Measurements from ENCODE around the gene TCERG1L.

Gene TCERG1L

DNA sequence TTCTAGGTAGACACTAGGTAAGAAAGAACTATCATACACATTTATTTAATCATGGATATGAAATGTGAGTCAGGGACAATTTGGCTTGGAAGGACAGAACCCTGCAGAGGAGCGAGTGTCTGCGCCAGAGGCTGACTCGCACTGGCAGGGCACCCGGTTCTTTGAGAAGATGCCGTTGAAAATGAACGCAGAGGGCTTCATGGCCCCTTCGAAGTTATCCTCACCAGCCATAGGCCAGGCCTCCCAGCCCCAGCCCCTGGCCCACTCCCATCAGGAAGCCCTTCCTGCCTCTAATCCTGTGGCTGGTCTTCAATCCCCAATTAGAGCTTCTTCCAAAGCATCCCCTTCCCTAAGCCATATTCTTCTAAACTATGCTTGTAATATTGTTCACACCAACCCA is 239.8 kb downstream of the TCERG1L start:
- TF ChIP-seq, protein P1, sequence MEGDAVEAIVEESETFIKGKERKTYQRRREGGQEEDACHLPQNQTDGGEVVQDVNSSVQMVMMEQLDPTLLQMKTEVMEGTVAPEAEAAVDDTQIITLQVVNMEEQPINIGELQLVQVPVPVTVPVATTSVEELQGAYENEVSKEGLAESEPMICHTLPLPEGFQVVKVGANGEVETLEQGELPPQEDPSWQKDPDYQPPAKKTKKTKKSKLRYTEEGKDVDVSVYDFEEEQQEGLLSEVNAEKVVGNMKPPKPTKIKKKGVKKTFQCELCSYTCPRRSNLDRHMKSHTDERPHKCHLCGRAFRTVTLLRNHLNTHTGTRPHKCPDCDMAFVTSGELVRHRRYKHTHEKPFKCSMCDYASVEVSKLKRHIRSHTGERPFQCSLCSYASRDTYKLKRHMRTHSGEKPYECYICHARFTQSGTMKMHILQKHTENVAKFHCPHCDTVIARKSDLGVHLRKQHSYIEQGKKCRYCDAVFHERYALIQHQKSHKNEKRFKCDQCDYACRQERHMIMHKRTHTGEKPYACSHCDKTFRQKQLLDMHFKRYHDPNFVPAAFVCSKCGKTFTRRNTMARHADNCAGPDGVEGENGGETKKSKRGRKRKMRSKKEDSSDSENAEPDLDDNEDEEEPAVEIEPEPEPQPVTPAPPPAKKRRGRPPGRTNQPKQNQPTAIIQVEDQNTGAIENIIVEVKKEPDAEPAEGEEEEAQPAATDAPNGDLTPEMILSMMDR (IDR thresholded peaks at IDR 0.05; ENCODE audit: low read depth, low read length) = no peak
- in situ Hi-C loops (cut with HindIII; ENCODE audit: low sequenced_read_pairs) = no loop called here

DNA sequence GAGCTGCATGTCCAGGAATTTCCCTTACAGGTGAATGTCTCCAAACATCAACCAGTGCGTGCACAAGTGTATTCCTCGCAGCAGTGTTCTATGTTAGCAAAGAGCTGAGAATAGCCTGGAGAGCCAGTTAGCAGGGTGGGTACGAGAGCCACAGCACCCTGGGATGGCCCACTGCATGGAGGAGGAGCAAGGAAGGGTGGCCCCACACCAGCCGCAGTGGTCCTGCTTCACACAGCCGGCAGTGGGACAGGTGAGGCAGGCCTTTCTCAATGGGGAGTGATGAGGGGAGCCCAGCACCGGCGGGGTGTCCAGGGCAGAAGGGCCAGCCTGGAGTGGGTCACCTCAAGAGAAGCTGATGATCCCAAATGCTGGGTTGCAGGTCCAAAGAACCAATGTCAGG is 240.7 kb downstream of the TCERG1L start:
- in situ Hi-C loops (cut with HindIII; ENCODE audit: low sequenced_read_pairs) = no loop called here
- TF ChIP-seq, protein P1 (IDR thresholded peaks at IDR 0.05; ENCODE audit: low read depth, low read length) = no peak
- no peak for DNase-seq (ENCODE audit: low read depth, low spot score)
- H3K4me3 ChIP-seq (ENCODE audit: low read depth, low read length) = no peak overlapping the region

More for the DNA sequence above, 239.8 kb downstream of the TCERG1L start:
- H3K4me3 ChIP-seq (ENCODE audit: low read depth, low read length) = no peak overlapping the region
- DNase-seq (ENCODE audit: low read depth, low spot score) = no peak

DNA sequence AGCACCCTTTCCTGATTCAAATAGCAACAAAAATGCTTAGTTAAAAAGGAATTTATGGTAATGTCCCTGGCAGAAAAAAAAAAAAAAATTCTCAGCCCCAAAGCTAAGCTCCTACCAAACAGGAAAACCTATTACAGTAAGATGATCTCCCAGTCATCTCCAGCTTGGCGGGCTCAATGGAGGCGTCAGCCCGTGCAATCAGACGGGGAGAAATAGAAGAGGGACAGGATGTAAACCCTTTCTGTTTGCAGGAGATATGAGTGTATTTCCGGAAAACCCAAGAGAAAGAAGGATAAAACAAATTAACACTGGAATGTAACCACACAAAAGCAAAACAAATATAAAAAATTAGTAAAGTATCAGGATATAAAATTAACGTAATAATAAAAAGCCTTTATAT is 242.8 kb downstream of the TCERG1L start:
- TF ChIP-seq, protein P1 (IDR thresholded peaks at IDR 0.05; ENCODE audit: low read depth, low read length) = no peak
- no peak overlapping the region for H3K4me3 ChIP-seq (ENCODE audit: low read depth, low read length)
- in situ Hi-C loops (cut with HindIII; ENCODE audit: low sequenced_read_pairs) = no loop called here
- DNase-seq (ENCODE audit: low read depth, low spot score) = no peak

DNA sequence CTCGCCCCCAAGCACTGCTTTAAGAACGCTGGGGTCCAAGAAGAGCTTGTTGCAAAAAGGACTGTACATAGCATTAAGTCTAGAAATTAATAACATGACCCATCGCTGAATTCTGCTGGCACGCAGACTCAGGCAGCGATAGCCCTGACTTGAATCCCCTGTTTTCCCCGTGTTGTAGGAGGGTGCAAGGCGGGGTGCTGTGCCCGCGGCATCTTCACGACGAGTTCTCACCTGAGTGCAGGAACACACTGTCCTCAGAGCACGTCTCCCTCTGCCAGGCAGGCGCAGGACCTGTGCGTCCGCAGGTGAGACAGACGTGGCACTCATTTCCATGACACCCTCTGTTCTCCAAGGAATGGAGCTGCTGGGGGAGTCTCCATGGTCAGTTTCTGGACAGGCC is 243.2 kb downstream of the TCERG1L start:
- TF ChIP-seq, protein P1 (IDR thresholded peaks at IDR 0.05; ENCODE audit: low read depth, low read length) = no peak
- no peak for DNase-seq (ENCODE audit: low read depth, low spot score)
- H3K4me3 ChIP-seq (ENCODE audit: low read depth, low read length) = no peak overlapping the region
- in situ Hi-C loops (cut with HindIII; ENCODE audit: low sequenced_read_pairs) = no loop called here

DNA sequence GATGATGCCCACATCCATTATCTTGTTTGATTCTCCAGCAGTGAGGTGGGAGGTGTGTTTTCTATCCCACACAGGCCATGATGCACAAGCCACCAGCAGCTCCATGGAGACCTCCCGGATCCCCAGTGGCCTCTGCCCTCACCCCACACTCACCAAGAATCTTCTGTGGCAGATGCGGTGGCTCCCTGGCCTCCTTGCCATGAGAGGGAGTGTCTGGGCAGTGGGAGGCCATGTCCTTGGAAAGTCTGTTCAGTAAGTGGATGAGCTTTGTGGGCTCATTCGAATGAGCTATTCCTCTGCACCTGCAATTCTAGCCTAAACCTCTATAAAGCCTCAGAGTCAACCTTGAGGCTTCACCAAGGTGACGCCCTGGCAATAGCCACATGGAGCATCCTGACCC is 243.8 kb downstream of the TCERG1L start:
- no peak for DNase-seq (ENCODE audit: low read depth, low spot score)
- TF ChIP-seq, protein P1 (IDR thresholded peaks at IDR 0.05; ENCODE audit: low read depth, low read length) = no peak
- in situ Hi-C loops (cut with HindIII; ENCODE audit: low sequenced_read_pairs) = no loop called here

DNA sequence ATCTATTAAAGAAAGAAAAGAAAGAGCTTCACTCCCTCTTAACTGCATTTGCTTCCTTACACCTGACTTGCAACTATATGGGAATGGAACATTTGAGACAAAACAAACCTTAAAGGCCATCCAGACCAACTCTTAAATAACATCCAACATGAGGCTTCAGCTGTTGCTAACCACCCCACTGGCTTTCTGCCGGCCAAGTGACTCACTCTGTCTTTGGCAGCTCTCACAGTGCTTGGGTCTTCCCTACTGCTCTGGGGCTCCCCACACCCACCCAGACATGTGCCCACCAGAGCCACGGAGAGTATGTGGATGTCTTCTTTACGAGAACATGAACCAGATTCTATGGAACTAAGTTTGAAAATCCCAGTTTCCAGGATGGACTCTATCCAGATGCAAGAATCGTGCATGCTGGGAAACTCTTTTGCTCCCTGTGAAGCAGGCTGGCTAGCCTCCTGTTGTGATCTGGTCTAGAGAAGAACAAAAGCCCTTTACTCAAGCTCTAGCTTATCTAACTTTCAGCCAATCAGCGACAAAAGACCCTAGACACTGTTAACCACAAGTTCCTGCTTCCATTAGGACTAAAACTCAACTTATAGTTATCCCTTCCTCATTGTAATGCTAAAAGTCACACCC is 245.7 kb downstream of the TCERG1L start:
- TF ChIP-seq, protein P1 (IDR thresholded peaks at IDR 0.05; ENCODE audit: low read depth, low read length) = no peak
- in situ Hi-C loops (cut with HindIII; ENCODE audit: low sequenced_read_pairs) = no loop called here
- H3K4me3 ChIP-seq (ENCODE audit: low read depth, low read length) = no peak overlapping the region
- no peak for DNase-seq (ENCODE audit: low read depth, low spot score)

More for the DNA sequence above, 243.8 kb downstream of the TCERG1L start:
- no peak overlapping the region for H3K4me3 ChIP-seq (ENCODE audit: low read depth, low read length)
